ENCODE data around the gene COL18A1. TPM values are rescaled to one million over a fixed set of nuclear protein-coding genes. Genes with fewer than 3 reads are reported as not detected.
A peak's percentile ranks its signal among the peaks of the same experiment; 100 is the strongest.

The COL18A1 gene
- total and polyA plus RNA-seq, 4 donors = 44.9 to 308 (median 232) TPM

GRCh38 chr21:45531393-45532215, 126.6 kb downstream of the COL18A1 start:
- no peak overlapping the region for H3K4me3 ChIP-seq (ENCODE audit: low read depth in 1 of 3, low read length in 3 of 3)
- peaks cover 0 to 9% (median 4%) of the 10 kb centered on the region in 4 donors for H3K36me3 ChIP-seq (ENCODE audit: control insufficient read depth in 4 of 4, insufficient read depth in 3 of 4, low read depth in 1 of 4, low read length in 3 of 4)
- H3K9ac ChIP-seq (ENCODE audit: low read depth in 1 of 2, low read length in 2 of 2) = no peak overlapping the region
- no peak overlapping the region for H3K27ac ChIP-seq (ENCODE audit: low read depth in 1 of 2, low read length in 2 of 2)
- H3K27me3 ChIP-seq (ENCODE audit: control insufficient read depth in 4 of 4, insufficient read depth in 4 of 4, low read length in 3 of 4) = no peaks in the 10 kb centered on the region
- H3K9me3 ChIP-seq (ENCODE audit: control insufficient read depth in 4 of 4, low read length in 3 of 4) = no peaks in the 10 kb centered on the region
- no peak for TF ChIP-seq TAF1 (conservative IDR thresholded peaks at IDR 0.05)
- no peak for TF ChIP-seq FOXA2 (IDR thresholded peaks at IDR 0.05)
- TF ChIP-seq EGR1 (IDR thresholded peaks at IDR 0.05; ENCODE audit: low read depth in 2 of 2) = no peak
- no peak for TF ChIP-seq FOXA1 (IDR thresholded peaks at IDR 0.05)
- no peak for TF ChIP-seq YY1 (IDR thresholded peaks at IDR 0.05)
- no peak for TF ChIP-seq RXRA (IDR thresholded peaks at IDR 0.05)
- TF ChIP-seq, protein P1, sequence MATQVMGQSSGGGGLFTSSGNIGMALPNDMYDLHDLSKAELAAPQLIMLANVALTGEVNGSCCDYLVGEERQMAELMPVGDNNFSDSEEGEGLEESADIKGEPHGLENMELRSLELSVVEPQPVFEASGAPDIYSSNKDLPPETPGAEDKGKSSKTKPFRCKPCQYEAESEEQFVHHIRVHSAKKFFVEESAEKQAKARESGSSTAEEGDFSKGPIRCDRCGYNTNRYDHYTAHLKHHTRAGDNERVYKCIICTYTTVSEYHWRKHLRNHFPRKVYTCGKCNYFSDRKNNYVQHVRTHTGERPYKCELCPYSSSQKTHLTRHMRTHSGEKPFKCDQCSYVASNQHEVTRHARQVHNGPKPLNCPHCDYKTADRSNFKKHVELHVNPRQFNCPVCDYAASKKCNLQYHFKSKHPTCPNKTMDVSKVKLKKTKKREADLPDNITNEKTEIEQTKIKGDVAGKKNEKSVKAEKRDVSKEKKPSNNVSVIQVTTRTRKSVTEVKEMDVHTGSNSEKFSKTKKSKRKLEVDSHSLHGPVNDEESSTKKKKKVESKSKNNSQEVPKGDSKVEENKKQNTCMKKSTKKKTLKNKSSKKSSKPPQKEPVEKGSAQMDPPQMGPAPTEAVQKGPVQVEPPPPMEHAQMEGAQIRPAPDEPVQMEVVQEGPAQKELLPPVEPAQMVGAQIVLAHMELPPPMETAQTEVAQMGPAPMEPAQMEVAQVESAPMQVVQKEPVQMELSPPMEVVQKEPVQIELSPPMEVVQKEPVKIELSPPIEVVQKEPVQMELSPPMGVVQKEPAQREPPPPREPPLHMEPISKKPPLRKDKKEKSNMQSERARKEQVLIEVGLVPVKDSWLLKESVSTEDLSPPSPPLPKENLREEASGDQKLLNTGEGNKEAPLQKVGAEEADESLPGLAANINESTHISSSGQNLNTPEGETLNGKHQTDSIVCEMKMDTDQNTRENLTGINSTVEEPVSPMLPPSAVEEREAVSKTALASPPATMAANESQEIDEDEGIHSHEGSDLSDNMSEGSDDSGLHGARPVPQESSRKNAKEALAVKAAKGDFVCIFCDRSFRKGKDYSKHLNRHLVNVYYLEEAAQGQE (IDR thresholded peaks at IDR 0.05) = no peak
- TF ChIP-seq RAD21 (IDR thresholded peaks at IDR 0.05) = no peak
- TF ChIP-seq HNF4A (conservative IDR thresholded peaks at IDR 0.05) = no peak
- no peak for TF ChIP-seq JUND (IDR thresholded peaks at IDR 0.05)
- TF ChIP-seq MAX (IDR thresholded peaks at IDR 0.05) = no peak
- TF ChIP-seq ZBTB33 (IDR thresholded peaks at IDR 0.05) = no peak
- no peak for TF ChIP-seq SP1 (IDR thresholded peaks at IDR 0.05)
- TF ChIP-seq, protein P2, sequence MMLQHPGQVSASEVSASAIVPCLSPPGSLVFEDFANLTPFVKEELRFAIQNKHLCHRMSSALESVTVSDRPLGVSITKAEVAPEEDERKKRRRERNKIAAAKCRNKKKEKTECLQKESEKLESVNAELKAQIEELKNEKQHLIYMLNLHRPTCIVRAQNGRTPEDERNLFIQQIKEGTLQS (IDR thresholded peaks at IDR 0.05) = no peak
- no peak for TF ChIP-seq GABPA (IDR thresholded peaks at IDR 0.05 in 1 of 2, conservative IDR thresholded peaks at IDR 0.05 in 1 of 2)
- no peak for TF ChIP-seq HNF4G (IDR thresholded peaks at IDR 0.05)
- TF ChIP-seq NR2F2 (IDR thresholded peaks at IDR 0.05) = no peak
- WGBS = 98% methylated on average over 76 of the region's 76 CpGs
- peaks cover 23 to 62% (median 42%) of the 10 kb centered on the region in 4 donors for H3K4me1 ChIP-seq (ENCODE audit: control insufficient read depth in 4 of 4, insufficient read depth in 4 of 4, low read length in 3 of 4)
- no peak for DNase-seq (ENCODE audit: low spot score)

GRCh38 chr21:45532826-45533360, 127.9 kb downstream of the COL18A1 start:
- Histone ChIP-seq H3K36me3 (ENCODE audit: control insufficient read depth in 4 of 4, insufficient read depth in 3 of 4, low read depth in 1 of 4, low read length in 3 of 4) (peaks cover 0 to 9% (median 4%) of the 10 kb centered on the region in 4 donors), H3K27ac (ENCODE audit: low read depth in 1 of 2, low read length in 2 of 2) (peak overlapping the region; percentile 5 to 56), H3K9ac (ENCODE audit: low read depth in 1 of 2, low read length in 2 of 2) (no peak overlapping the region), H3K27me3 (ENCODE audit: control insufficient read depth in 4 of 4, insufficient read depth in 4 of 4, low read length in 3 of 4) (no peaks in the 10 kb centered on the region), H3K4me3 (ENCODE audit: low read depth in 1 of 3, low read length in 3 of 3) (no peak overlapping the region), H3K9me3 (ENCODE audit: control insufficient read depth in 4 of 4, low read length in 3 of 4) (no peaks in the 10 kb centered on the region), H3K4me1 (ENCODE audit: control insufficient read depth in 4 of 4, insufficient read depth in 4 of 4, low read length in 3 of 4) (peaks cover 23 to 54% (median 40%) of the 10 kb centered on the region in 4 donors)
- TF ChIP-seq ZBTB33 (IDR thresholded peaks at IDR 0.05) = no peak
- TF ChIP-seq FOXA2 (IDR thresholded peaks at IDR 0.05) = no peak
- TF ChIP-seq SP1 (IDR thresholded peaks at IDR 0.05) = no peak
- no peak for TF ChIP-seq CTCF (IDR thresholded peaks at IDR 0.05; ENCODE audit: low read depth, low read length, missing input control)
- TF ChIP-seq HNF4G (IDR thresholded peaks at IDR 0.05) = no peak
- 67% methylated on average over 7 of the region's 7 CpGs for WGBS
- no peak for DNase-seq (ENCODE audit: low spot score)

All from liver (tissue), 9 donors.